Measurements from ENCODE around the gene TMEM106A. TPM values are rescaled to one million over a fixed set of nuclear protein-coding genes. Genes with fewer than 3 reads are reported as not detected.
A peak's percentile ranks its signal among the peaks of the same experiment; 100 is the strongest.
"Not testable (repeated sequence)": the region's sequence is repeated elsewhere in the genome, so short reads cannot be mapped to it uniquely, and the experiment has no call there.

Gene TMEM106A, protein sequence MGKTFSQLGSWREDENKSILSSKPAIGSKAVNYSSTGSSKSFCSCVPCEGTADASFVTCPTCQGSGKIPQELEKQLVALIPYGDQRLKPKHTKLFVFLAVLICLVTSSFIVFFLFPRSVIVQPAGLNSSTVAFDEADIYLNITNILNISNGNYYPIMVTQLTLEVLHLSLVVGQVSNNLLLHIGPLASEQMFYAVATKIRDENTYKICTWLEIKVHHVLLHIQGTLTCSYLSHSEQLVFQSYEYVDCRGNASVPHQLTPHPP
- polyA plus RNA-seq = 1 to 10 TPM in 1 of 2 donors, under 1 TPM in 1; 0.49 to 2.3 TPM

DNA sequence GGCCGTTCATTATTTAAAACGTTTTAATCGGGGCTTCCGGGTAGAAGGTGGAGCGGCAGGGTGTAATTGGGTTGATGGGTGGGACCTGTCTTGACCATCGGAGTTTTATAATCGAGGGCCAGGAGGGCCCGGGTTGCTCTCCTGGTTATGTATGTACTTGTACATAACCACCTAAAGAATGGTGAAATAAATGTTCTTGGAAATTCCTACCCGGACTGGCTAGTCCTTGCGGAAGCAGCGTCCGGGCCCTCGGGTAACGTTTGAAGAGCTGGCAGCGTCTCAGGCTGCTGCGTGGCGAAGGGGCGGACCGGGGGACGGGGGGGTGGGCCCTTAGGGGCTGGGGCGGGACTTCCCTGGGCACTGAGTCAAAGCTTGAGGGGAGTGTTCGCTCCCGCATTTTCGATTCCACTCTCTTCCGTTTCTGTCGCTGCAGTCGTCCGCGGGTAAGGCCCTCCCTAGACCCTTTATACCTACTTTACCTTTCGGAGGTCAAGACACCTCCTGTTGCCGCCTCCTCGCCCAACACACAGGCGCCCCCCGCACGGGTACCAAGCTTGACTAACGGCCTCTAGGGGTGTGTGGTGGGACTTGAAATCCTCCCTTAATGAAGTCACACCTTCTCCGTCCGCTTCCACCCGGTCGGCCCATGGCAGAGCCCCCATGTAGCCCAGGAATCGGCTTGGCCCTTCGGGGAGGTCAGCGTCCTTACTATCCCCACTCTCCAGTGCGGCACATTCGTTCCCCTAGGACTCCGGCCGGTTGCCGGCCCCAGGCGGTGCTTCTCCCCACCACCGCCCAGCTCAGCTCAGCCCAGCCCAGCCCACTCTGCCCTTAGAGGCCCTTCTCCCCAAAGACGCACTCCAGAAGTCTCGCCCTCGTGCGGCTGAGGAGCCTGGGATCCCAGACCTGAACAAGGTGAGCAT is at the start of gene TMEM106A:
Gene TMEM106A, plus strand, starts transcription at position 396 of the 923 bp plus-strand sequence. CDS start 1,167 bp downstream, outside the sequence.
- Histone ChIP-seq H3K9me3 (ENCODE audit: control insufficient read depth in 2 of 2, insufficient read depth in 1 of 2, low read depth in 1 of 2, low read length in 1 of 2) (no peaks in the 10 kb centered on the region), H3K4me1 (ENCODE audit: control insufficient read depth in 2 of 2, insufficient read depth in 2 of 2, low read length in 1 of 2) (peaks cover 0 to 8% of the 10 kb centered on the region in 2 donors), H3K4me3 (ENCODE audit: low read depth in 1 of 2, low read length in 2 of 2) (peak within 1 kb of the TSS; percentile 57 to 59), H3K36me3 (ENCODE audit: control insufficient read depth in 2 of 2, insufficient read depth in 2 of 2, low read length in 1 of 2) (peaks cover 6 to 7% of the 10 kb centered on the region in 2 donors), H3K27ac (ENCODE audit: low read depth in 2 of 2, low read length in 1 of 2) (peak within 1 kb of the TSS; percentile 74 to 77), H3K27me3 (ENCODE audit: control insufficient read depth in 1 of 2, insufficient read depth in 2 of 2, low read length in 2 of 2) (no peaks in the 10 kb centered on the region)
- WGBS, 2 donors = 1% methylated on average over 54 of the region's 54 CpGs

DNA sequence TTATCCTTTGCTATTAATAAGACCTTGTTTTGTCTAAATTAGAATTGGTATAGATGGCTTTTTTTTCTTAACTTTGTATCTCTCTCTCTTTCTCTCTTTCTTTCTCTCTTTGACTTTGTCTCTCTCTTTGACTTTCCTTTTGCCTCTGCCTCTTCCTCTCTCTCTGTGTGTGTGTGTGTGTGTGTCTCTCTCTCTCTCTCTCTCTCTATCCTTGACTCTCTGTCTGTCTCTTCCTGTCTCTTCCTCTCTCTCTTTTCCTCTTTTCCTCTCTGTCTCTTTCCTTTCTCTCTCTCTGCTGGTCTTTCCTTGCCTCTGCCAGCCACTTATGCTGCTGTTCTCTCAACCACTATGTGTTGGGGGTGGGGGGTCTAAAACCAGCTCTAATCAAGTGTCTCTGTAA is 45.7 kb upstream of the TMEM106A start:
- H3K4me1 ChIP-seq (ENCODE audit: control insufficient read depth in 2 of 2, insufficient read depth in 2 of 2, low read length in 1 of 2); H3K27me3 ChIP-seq (ENCODE audit: control insufficient read depth in 1 of 2, insufficient read depth in 2 of 2, low read length in 2 of 2); H3K9me3 ChIP-seq (ENCODE audit: control insufficient read depth in 2 of 2, insufficient read depth in 1 of 2, low read depth in 1 of 2, low read length in 1 of 2); H3K36me3 ChIP-seq (ENCODE audit: control insufficient read depth in 2 of 2, insufficient read depth in 2 of 2, low read length in 1 of 2); H3K27ac ChIP-seq (ENCODE audit: low read depth in 2 of 2, low read length in 1 of 2); H3K4me3 ChIP-seq (ENCODE audit: low read depth in 1 of 2, low read length in 2 of 2): not testable (repeated sequence)

DNA sequence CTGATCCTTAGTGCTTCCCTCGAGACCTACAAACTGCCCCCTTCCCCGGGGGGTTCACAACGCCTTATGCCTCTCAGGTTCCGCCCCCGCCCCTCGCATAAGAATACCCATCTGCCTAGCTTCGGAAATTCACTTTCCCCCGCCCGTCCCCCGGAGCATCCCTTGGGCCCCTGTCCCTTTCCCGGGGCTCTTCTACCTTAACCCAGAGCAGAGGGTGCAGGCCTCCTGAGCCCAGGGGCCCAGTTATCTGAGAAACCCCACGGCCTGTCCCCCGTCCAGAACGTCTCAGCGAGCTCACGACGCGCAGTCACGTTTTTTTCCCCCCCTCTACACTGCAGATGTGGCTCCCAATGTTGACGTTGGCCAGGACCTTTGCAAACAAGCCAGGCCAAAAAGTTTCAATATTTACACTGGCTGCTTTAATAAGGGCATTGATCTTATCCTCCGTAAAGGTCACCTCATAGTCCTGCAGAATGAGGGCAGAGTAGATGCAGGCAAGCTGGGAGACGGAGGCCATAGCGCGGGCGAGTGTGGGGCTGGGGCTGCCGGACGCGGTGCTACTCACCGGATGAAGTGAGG is 42.0 kb upstream of the TMEM106A start:
- peak overlapping the region; percentile 71 to 74 for H3K4me3 ChIP-seq (ENCODE audit: low read depth in 1 of 2, low read length in 2 of 2)
- WGBS, 2 donors = 1% methylated on average over 29 of the region's 29 CpGs
- H3K36me3 ChIP-seq (ENCODE audit: control insufficient read depth in 2 of 2, insufficient read depth in 2 of 2, low read length in 1 of 2) = no peaks in the 10 kb centered on the region
- H3K27me3 ChIP-seq (ENCODE audit: control insufficient read depth in 1 of 2, insufficient read depth in 2 of 2, low read length in 2 of 2) = no peaks in the 10 kb centered on the region
- H3K9me3 ChIP-seq (ENCODE audit: control insufficient read depth in 2 of 2, insufficient read depth in 1 of 2, low read depth in 1 of 2, low read length in 1 of 2) = no peaks in the 10 kb centered on the region
- peak overlapping the region; percentile 98 to 100 for H3K27ac ChIP-seq (ENCODE audit: low read depth in 2 of 2, low read length in 1 of 2)
- no peaks in the 10 kb centered on the region for H3K4me1 ChIP-seq (ENCODE audit: control insufficient read depth in 2 of 2, insufficient read depth in 2 of 2, low read length in 1 of 2)

DNA sequence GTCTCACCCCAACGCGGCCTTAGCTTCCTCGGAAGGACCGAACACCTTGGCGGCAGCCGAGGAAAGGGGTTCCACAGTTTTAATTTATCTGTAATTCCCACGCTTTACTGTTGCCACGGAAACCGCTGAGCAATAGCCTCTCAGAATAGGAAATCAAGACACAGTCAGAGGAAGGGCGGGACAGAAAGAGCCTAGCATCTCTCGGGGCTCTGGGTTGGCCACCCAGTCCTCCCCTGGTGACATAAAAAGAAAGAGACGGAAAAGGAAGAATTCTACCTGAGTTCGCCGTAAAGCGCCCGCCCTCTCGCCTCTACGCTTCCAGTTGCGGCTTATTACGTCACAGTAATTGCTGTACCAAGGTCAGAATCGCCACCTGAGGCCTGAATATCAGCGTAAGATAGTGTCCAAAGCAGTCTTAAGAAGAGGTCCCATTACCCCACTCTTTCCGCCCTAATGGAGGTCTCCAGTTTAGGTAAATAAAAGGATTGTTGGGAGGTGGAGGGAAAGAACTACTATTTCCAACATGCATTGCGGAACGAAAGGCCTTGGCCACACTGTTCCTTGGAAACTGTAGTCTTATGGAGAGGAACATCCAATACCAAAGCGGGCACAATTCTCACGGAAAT is 41.4 kb upstream of the TMEM106A start:
- no peaks in the 10 kb centered on the region for H3K4me1 ChIP-seq (ENCODE audit: control insufficient read depth in 2 of 2, insufficient read depth in 2 of 2, low read length in 1 of 2)
- no peaks in the 10 kb centered on the region for H3K27me3 ChIP-seq (ENCODE audit: control insufficient read depth in 1 of 2, insufficient read depth in 2 of 2, low read length in 2 of 2)
- H3K4me3 ChIP-seq (ENCODE audit: low read depth in 1 of 2, low read length in 2 of 2) = peak overlapping the region; percentile 71 to 74
- H3K36me3 ChIP-seq (ENCODE audit: control insufficient read depth in 2 of 2, insufficient read depth in 2 of 2, low read length in 1 of 2) = no peaks in the 10 kb centered on the region
- H3K27ac ChIP-seq (ENCODE audit: low read depth in 2 of 2, low read length in 1 of 2) = peak overlapping the region; percentile 98 to 100
- H3K9me3 ChIP-seq (ENCODE audit: control insufficient read depth in 2 of 2, insufficient read depth in 1 of 2, low read depth in 1 of 2, low read length in 1 of 2) = no peaks in the 10 kb centered on the region
- 0 to 1% methylated on average over 27 of the region's 27 CpGs for WGBS, 2 donors

DNA sequence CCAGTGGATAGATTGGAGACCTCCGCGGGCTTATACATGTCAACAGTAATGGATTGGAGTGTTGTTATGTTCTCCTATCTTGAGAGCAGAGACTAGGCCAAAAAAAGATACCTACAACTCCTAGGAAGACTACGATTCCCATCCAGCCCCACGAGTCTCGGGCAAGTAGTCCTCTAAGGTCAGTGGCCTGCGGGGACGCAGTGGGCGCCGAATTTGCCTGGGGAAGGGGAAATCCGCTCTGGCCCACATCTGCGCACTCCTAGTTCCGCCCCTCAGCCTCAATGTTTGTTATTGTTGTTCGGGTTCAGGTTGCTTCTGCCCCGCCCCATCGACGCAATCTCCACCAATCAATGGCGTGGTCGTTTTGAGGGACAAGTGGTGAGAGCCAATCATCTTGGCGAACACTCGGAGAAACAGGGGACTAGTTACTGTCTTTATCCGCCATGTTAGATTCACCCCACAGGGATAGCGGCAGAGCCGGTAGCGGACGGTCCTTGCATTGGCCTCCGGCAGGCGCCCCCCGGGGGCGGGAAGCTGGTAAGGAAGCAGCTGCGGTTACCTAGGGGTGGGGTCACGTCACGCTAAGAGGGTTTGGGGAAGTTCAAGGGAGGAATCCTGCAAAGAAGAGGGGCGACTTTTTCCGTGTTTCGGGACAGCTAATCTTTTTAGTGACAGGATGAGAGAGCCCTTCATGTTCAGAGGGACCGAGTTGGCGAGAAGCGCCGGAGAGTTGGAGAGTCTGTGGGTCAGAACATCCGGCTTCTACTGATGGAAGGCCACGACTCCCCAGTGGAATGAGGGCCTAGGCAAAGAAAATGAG is 40.7 kb upstream of the TMEM106A start, which contains the start of gene NBR1:
Gene NBR1, plus strand, starts transcription at position 449 of the 820 bp plus-strand sequence. CDS start 4,586 bp downstream, outside the sequence.
- Histone ChIP-seq H3K36me3 (ENCODE audit: control insufficient read depth in 2 of 2, insufficient read depth in 2 of 2, low read length in 1 of 2) (no peaks in the 10 kb centered on the region), H3K27ac (ENCODE audit: low read depth in 2 of 2, low read length in 1 of 2) (peak within 1 kb of the TSS; percentile 98 to 100), H3K4me1 (ENCODE audit: control insufficient read depth in 2 of 2, insufficient read depth in 2 of 2, low read length in 1 of 2) (no peaks in the 10 kb centered on the region), H3K4me3 (ENCODE audit: low read depth in 1 of 2, low read length in 2 of 2) (peak within 1 kb of the TSS; percentile 71 to 74), H3K9me3 (ENCODE audit: control insufficient read depth in 2 of 2, insufficient read depth in 1 of 2, low read depth in 1 of 2, low read length in 1 of 2) (no peaks in the 10 kb centered on the region), H3K27me3 (ENCODE audit: control insufficient read depth in 1 of 2, insufficient read depth in 2 of 2, low read length in 2 of 2) (no peaks in the 10 kb centered on the region)
- 0% methylated on average over 41 of the region's 41 CpGs for WGBS, 2 donors

DNA sequence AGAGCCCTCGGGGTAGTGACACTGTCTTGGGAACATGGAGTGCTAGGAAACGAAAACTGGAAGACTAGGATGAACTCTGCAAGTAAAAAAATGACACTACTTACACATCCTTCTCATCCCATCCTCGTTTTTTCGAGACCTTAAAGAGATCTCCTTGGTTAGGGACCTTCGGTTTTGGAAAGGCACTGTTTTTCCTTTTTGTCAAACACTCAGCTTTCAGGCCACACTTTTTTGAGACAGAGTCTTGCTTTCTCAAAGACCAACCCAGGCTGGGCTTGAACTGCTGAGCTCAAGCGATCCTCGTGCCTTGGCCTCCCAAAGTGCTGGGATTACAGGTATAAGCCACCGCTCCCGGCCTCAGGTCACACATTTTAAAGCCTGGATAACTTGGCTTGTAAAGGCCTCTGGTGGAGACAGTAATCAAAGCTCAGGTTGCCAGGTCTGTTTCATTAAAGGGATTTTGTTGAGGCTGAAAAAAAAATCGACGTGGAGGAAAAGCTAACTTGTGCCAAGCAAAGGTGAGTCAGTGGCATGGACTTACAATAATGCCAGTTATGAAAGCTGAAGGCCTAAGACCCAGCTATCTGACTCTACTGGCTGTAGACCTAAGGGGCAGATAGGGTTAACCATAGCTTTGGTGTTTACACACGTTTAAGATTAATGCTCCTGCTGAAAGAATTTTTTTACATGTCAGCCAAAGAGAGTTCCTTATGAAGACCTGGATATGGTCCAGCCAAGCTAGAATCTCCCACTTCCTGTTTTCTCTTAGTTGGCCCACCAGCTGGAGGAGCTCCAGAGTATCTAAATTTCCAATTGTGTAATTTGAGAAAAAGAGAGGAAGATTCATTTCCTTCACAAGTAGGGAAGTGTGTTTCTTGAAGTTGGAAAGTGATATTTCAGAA is 39.8 kb upstream of the TMEM106A start:
- no peaks in the 10 kb centered on the region for H3K9me3 ChIP-seq (ENCODE audit: control insufficient read depth in 2 of 2, insufficient read depth in 1 of 2, low read depth in 1 of 2, low read length in 1 of 2)
- 6 to 7% methylated on average over 12 of the region's 12 CpGs for WGBS, 2 donors
- H3K36me3 ChIP-seq (ENCODE audit: control insufficient read depth in 2 of 2, insufficient read depth in 2 of 2, low read length in 1 of 2) = no peaks in the 10 kb centered on the region
- peak overlapping the region; percentile 71 to 74 for H3K4me3 ChIP-seq (ENCODE audit: low read depth in 1 of 2, low read length in 2 of 2)
- no peaks in the 10 kb centered on the region for H3K4me1 ChIP-seq (ENCODE audit: control insufficient read depth in 2 of 2, insufficient read depth in 2 of 2, low read length in 1 of 2)
- peak overlapping the region; percentile 98 to 100 for H3K27ac ChIP-seq (ENCODE audit: low read depth in 2 of 2, low read length in 1 of 2)
- H3K27me3 ChIP-seq (ENCODE audit: control insufficient read depth in 1 of 2, insufficient read depth in 2 of 2, low read length in 2 of 2) = no peaks in the 10 kb centered on the region

DNA sequence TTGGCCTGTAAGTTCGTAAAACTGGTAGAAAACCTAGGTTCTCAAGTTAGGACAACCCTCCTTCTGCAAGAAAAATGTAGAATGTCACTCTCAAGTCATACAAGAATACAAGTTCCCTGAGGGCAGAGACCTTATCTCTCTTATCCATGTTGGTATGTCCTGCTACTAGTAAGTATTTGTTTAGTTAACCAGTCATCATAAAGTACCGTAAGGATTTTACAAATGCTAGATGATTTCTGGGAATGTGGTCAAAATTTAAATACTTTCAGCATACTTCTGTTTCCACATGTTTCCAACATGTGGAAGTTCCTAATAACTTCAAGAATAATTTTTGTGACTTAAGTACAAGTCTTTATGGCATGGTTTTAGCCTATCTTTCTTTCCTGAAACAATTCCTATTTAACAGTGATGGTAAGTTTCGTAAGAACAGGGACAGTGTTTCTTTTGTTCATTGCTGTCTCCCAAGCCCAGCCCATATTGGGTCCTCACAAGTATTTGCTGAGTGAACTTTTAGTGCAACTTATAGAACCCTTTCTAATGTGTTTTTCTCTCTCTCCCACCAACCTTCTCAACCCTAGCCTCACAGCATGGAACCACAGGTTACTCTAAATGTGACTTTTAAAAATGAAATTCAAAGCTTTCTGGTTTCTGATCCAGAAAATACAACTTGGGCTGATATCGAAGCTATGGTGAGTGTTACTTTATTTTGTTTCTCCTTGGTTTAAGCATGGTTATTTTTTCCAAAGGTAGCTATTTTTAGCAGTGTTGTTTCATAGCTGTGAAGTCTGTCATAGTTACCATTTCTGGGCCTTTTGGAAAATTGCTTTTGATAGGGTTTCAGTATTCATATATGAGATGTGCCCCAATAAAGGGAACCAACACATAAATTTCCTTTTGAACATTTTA is 36.2 kb upstream of the TMEM106A start:
- Histone ChIP-seq H3K9me3 (ENCODE audit: control insufficient read depth in 2 of 2, insufficient read depth in 1 of 2, low read depth in 1 of 2, low read length in 1 of 2) (no peaks in the 10 kb centered on the region), H3K27ac (ENCODE audit: low read depth in 2 of 2, low read length in 1 of 2) (no peak overlapping the region), H3K4me3 (ENCODE audit: low read depth in 1 of 2, low read length in 2 of 2) (no peak overlapping the region), H3K36me3 (ENCODE audit: control insufficient read depth in 2 of 2, insufficient read depth in 2 of 2, low read length in 1 of 2) (peaks cover 0 to 7% of the 10 kb centered on the region in 2 donors), H3K4me1 (ENCODE audit: control insufficient read depth in 2 of 2, insufficient read depth in 2 of 2, low read length in 1 of 2) (no peaks in the 10 kb centered on the region), H3K27me3 (ENCODE audit: control insufficient read depth in 1 of 2, insufficient read depth in 2 of 2, low read length in 2 of 2) (no peaks in the 10 kb centered on the region)
- 61 to 62% methylated on average over 4 of the region's 4 CpGs for WGBS, 2 donors
